GM12873 (cell line): ENCODE measurements around the gene EDDM13.
A peak's percentile ranks its signal among the peaks of the same experiment; 100 is the strongest.

Experiments used
- TF ChIP-seq, protein P1 (sequence below): IDR thresholded peaks from 2 replicates; pipeline ENCODE4 v1.5.1; 2012; ENCODE audit warnings: low read depth, mild to moderate bottlenecking, moderate library complexity, low read length, control low read depth; ENCODE audit not compliant: insufficient read depth; ENCODE audit errors: missing control alignments

EDDM13 gene

DNA sequence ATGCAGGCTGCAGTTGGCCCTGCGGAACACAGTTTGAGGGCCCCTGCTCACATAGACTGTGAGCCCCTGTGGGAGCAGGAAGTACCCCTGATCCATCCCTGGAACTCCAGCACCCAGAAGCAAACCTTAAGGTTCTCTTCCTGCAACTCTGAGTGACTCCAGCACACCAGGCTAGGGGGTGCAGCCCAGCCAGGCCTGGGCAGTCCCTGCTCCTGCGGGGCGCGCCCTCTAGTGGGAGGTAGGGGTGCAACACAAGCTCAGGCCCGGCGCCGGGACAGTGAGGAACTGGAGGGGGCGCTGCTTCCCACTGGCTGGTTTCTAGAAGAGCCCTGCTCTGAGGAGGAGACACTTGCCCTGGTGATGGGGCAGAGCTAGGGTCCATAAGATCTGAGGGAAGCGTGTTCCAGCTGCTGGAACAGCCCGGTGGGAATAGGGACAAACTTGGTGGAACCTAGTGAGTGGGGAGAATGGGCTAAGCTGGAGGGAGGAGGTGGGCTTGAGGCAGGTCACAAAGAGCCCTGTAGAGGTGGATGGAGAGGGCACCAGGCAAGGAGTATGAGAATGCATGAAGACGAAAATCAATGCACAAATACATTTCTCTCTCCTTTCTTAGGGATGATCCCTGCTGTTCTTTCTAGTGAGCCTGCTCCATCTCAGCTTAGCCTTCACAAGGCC, 37.1 kb downstream of the EDDM13 start:
- TF ChIP-seq, protein P1, sequence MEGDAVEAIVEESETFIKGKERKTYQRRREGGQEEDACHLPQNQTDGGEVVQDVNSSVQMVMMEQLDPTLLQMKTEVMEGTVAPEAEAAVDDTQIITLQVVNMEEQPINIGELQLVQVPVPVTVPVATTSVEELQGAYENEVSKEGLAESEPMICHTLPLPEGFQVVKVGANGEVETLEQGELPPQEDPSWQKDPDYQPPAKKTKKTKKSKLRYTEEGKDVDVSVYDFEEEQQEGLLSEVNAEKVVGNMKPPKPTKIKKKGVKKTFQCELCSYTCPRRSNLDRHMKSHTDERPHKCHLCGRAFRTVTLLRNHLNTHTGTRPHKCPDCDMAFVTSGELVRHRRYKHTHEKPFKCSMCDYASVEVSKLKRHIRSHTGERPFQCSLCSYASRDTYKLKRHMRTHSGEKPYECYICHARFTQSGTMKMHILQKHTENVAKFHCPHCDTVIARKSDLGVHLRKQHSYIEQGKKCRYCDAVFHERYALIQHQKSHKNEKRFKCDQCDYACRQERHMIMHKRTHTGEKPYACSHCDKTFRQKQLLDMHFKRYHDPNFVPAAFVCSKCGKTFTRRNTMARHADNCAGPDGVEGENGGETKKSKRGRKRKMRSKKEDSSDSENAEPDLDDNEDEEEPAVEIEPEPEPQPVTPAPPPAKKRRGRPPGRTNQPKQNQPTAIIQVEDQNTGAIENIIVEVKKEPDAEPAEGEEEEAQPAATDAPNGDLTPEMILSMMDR, result peak; percentile 86

DNA sequence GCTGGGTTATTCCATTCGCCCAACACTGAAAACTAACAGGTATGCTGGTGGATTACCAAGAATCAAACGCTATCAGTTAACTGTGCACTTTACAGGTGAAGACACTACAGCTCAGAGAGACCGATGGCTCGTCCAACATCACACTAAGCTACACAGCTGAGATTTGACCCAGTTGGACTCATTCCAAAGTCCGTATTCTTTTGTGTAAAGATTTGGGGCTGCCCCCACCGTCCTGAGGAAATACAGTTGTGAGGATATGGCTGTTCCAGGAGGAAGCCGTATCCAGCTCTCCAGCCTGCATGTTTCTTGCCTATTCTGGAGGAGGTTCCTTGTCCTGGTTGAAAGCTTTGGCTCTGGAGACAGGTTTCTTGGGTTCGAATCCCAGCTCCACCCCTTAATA, 37.9 kb downstream of the EDDM13 start:
- TF ChIP-seq, protein P1, result no peak

DNA sequence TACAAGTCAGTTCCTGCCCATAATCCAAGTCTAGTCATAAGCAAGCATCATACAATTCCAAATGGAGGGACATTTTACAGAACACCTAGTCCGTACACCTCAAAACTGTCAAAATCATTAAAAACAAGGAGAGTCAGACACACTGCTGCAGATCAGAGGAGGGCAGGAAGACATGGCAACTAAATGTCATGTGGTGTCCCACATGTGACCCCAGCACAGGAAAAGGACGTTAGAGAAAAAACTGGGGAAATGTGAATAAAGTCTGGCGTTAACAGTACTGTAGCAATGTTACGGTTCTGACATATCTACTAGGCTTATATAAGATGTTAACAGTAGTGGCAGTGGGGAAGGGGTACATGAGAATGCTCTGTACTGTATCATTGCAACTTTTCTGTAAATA, 39.8 kb downstream of the EDDM13 start:
- TF ChIP-seq, protein P1, result no peak

DNA sequence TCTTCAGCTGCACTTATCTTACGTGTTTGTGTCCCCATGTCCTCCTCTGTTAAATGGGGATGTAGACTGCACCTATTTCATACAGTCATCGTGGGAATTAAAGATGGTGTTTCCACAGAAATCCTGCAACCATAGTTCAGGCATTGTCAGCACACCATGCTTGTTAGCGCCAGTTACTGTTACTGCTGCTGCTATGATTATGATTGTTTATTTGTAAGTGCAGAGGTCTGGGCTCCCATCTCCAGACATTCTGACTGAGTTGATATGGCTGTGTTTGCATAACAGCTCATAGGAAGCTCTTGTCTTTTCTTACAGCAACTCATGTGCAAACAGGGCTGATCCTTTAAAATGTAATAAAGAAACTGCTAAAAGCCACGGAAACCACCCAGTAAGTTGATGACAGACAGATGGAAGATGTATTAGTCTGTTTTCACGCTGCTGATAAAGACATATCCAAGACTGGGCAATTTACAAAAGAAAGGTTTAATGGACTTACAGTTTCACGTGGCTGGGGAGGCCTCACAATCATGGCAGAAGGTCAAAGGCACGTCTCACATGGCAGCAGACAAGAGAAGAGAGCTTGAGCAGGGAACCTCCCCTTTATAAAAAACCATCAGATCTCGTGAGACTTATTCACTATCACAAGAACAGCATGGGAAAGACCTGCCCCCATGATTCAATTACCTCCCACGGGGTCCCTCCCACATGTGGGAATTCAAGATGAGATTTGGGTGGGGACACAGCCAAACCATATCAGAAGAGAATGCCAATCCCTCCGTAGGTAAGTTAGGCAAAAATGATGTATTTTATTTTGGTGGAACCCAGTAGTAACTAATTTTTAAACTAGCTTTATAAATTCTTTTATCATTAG, 40.5 kb downstream of the EDDM13 start:
- TF ChIP-seq, protein P1, result no peak

DNA sequence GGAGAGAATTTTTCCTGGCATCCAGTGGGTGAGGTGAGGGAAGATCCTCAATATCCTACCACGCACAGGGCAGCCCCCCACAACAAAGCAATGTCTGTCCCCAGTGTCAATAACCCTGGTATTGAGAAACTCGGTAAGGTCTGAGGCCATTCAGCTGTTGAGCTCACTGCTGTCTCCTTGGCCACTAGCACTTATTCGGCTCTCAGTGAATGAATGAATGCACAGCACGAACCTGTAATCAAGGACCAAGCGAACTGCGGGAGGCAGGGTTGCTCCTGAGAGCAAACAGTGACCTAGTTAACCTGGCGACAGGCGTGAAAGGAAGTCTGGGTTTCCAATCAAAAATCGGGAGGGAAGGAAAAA, 41.5 kb downstream of the EDDM13 start:
- TF ChIP-seq, protein P1, result no peak

DNA sequence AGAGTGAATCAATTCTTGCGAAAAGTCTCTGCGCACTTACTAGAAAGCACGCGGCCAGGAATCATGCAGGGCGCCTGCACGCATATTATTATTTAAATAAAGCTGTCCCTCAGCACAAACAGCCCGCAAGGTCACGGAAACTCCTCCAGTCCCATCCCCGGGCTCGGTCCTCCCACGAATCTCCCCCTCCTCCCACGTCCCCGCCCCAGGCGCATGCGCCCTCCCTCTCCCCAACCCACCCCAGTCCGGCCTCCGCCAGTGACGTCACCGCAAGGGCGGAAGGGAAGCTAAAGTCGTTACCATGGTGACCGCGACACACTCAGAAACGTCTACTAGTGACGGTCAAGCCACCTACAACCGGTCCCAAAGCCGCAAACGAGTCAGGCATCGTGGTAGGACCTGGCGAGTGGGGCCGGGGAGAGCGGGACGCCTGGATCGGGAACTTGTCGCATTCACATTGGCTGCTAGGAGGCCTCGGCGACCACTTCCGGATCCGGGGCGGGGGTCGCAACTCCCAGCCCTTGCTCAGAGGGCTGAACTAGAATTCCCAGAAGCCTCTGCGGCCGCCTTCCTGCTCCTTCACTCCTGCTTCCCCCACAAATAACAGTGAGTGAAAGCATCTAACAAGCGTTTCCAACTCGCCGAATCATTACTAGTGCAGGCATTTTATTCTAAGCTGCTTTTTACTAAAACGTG, 42.0 kb downstream of the EDDM13 start, which contains the start of gene ZSCAN5A:
Gene ZSCAN5A, minus strand, starts transcription at position 459 of the 696 bp plus-strand sequence. CDS start 89,793 bp downstream, outside the sequence.
- TF ChIP-seq, protein P1, result no peak
